WTC11 (cell line): ENCODE results near the gene FBXL7. TPM values are rescaled to one million over a fixed set of nuclear protein-coding genes. Genes with fewer than 3 reads are reported as not detected.

Experiments
- ATAC-seq: fragments of 200-7000 bp; cut with Tn5 transposase; 2 replicates; pipeline ENCODE4 v1.10.0; 2021; ENCODE audit warnings: mild to moderate bottlenecking, moderate library complexity
- CTCF ChIA-PET: fragments of 300-600 bp; sonication (Branson Sonifier 250); formaldehyde crosslinking; loops from one replicate; lab custom pipeline; 2021; ENCODE audit warnings: antibody characterized with exemption; lab: Charles Lee
- POLR2A ChIA-PET: fragments of 350-600 bp; sonication (Branson Sonifier 250); formaldehyde crosslinking; loops from one replicate; lab custom pipeline; 2021; ENCODE audit warnings: antibody characterized with exemption; lab: Charles Lee
- DNase-seq: peaks from one replicate; pipeline ENCODE4 v3.0.0; 2021; ENCODE audit warnings: low spot score
- H3K27ac Mint-ChIP-seq: 2 replicates; pipeline ENCODE4 v1.8.0; 2021; ENCODE audit warnings: mixed read lengths
- H3K27me3 Mint-ChIP-seq: 2 replicates; pipeline ENCODE4 v1.8.0; 2021; ENCODE audit warnings: low read depth, mild to moderate bottlenecking, moderate library complexity, mixed read lengths
- H3K36me3 Mint-ChIP-seq: 2 replicates; pipeline ENCODE4 v1.8.0; 2021; ENCODE audit warnings: mixed read lengths
- H3K4me1 Mint-ChIP-seq: 2 replicates; pipeline ENCODE4 v1.8.0; 2022; ENCODE audit warnings: mixed read lengths
- H3K4me3 Mint-ChIP-seq: 2 replicates; pipeline ENCODE4 v1.8.0; 2021; ENCODE audit warnings: mild to moderate bottlenecking, moderate library complexity, mixed read lengths
- H3K9me3 Mint-ChIP-seq: 2 replicates; pipeline ENCODE4 v1.8.0; 2021; ENCODE audit warnings: mixed read lengths
- ATF1 ChIP-seq: sonication (generic); formaldehyde crosslinking; IDR thresholded peaks from 2 replicates; pipeline ENCODE4 v1.8.1; 2023; ENCODE audit warnings: mild to moderate bottlenecking, moderate library complexity, missing genetic modification reagents
- ELF4 ChIP-seq: sonication (generic); formaldehyde crosslinking; IDR thresholded peaks from 2 replicates; pipeline ENCODE4 v1.8.1; 2022; ENCODE audit warnings: low read depth, mild to moderate bottlenecking, moderate library complexity, missing genetic modification reagents
- EMX1 ChIP-seq: fragments of 250-450 bp; sonication (Bioruptor Pico); IDR thresholded peaks from 2 replicates; pipeline ENCODE4 v1.8.0; 2021; ENCODE audit warnings: mild to moderate bottlenecking
- FOXP1 ChIP-seq: sonication (generic); formaldehyde crosslinking; IDR thresholded peaks from 2 replicates; pipeline ENCODE4 v1.8.0; 2022; ENCODE audit warnings: missing genetic modification reagents, mild to moderate bottlenecking, moderate library complexity, borderline replicate concordance
- GTF2I ChIP-seq: fragments of 250-450 bp; sonication (Bioruptor Pico); conservative IDR thresholded peaks from 2 replicates; pipeline ENCODE4 v1.4.0; 2021; ENCODE audit warnings: mild to moderate bottlenecking
- MYBL2 ChIP-seq: sonication (generic); formaldehyde crosslinking; IDR thresholded peaks from 2 replicates; pipeline ENCODE4 v1.8.1; 2023; ENCODE audit warnings: mild to moderate bottlenecking, moderate library complexity, missing genetic modification reagents
- NFYB ChIP-seq: sonication (generic); formaldehyde crosslinking; conservative IDR thresholded peaks from 2 replicates; pipeline ENCODE4 v1.8.0; 2022; ENCODE audit warnings: low read depth, missing genetic modification reagents
- OVOL2 ChIP-seq: fragments of 250-450 bp; sonication (Bioruptor Pico); IDR thresholded peaks from 2 replicates; pipeline ENCODE4 v1.9.0; 2021; ENCODE audit warnings: mild to moderate bottlenecking, borderline replicate concordance
- total RNA-seq: library from RNA; stranded (reverse); gene quantifications from 3 replicates; pipeline ENCODE4 v1.2.3, GENCODE V29; 2021
- TF ChIP-seq, protein P1 (sequence below): fragments of 250-450 bp; sonication (Bioruptor Pico); IDR thresholded peaks from 2 replicates; pipeline ENCODE4 v1.9.0; 2021; ENCODE audit warnings: moderate library complexity, mild to moderate bottlenecking, inconsistent platforms, borderline replicate concordance
- TF ChIP-seq, protein P2 (sequence below): fragments of 200-600 bp; IDR thresholded peaks from 2 replicates; pipeline ENCODE4 v1.8.0; 2022; ENCODE audit warnings: antibody characterized with exemption
- TF ChIP-seq, protein P3 (sequence below): sonication (generic); formaldehyde crosslinking; IDR thresholded peaks from 2 replicates; pipeline ENCODE4 v1.8.0; 2023; ENCODE audit warnings: missing genetic modification reagents, mild to moderate bottlenecking, borderline replicate concordance
- TF ChIP-seq, protein P4 (sequence below): sonication (generic); formaldehyde crosslinking; IDR thresholded peaks from 2 replicates; pipeline ENCODE4 v1.8.0; 2022; ENCODE audit warnings: missing genetic modification reagents
- TF ChIP-seq, protein P5 (sequence below): sonication (generic); formaldehyde crosslinking; conservative IDR thresholded peaks from 2 replicates; pipeline ENCODE4 v1.8.1; 2022; ENCODE audit warnings: mild to moderate bottlenecking, missing genetic modification reagents
- TF ChIP-seq, protein P6 (sequence below): sonication (generic); formaldehyde crosslinking; IDR thresholded peaks from 2 replicates; pipeline ENCODE4 v1.8.1; 2022; ENCODE audit warnings: low read depth, mild to moderate bottlenecking, moderate library complexity, missing genetic modification reagents, borderline replicate concordance
- TF ChIP-seq, protein P7 (sequence below): fragments of 250-450 bp; sonication (Bioruptor Pico); IDR thresholded peaks from 2 replicates; pipeline ENCODE4 v1.9.0; 2021; ENCODE audit warnings: mild to moderate bottlenecking, borderline replicate concordance

The FBXL7 gene
- total RNA-seq, 1 experiment from 2014 or later: 13.8 TPM

DNA sequence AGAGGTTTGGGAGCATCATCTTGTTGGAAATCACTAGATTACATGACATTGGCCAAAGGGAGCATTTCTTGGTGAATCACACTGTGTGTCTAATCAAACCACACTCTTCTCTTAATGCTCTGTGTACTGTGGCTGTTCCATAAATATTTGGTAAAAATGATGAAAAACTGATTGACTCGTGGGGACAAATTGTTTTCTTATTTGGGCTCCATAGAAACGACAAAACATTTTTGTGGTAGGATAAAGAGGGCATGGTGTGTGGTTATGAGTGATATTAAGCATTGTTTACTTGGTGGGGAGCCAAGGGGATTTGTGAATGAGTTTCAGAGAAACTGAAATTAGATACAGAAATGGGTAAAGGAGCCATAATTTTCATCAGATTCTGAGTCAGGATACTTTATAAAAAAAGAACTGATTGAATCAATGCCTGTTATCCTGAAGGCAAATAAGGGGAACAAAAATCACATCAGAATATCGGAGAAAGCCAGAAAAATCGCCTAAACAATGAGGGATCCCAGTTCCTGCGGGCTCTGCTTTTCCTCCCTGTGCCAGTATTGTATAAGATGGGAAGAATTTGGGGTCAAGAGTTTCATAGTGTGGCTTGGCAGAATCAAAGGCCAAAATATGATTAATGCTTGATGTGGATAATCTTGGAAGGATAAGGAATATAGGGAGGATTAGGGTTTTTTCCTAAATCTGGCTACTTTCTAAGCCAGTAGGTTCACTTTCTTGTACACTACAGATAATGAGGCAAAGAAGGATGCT is 33.3 kb downstream of the FBXL7 start:
- CTCF ChIA-PET: no interaction called here
- Mint-ChIP-seq H3K27ac (no peak overlapping the region), H3K9me3 (peaks cover 32% of the 10 kb centered on the region), H3K4me3 (no peak overlapping the region), H3K4me1 (peaks cover 14% of the 10 kb centered on the region), H3K27me3 (peaks cover 4% of the 10 kb centered on the region), H3K36me3 (peaks cover 33% of the 10 kb centered on the region)
- ATAC-seq (no peak), DNase-seq (no peak)
- TF ChIP-seq, protein P1, sequence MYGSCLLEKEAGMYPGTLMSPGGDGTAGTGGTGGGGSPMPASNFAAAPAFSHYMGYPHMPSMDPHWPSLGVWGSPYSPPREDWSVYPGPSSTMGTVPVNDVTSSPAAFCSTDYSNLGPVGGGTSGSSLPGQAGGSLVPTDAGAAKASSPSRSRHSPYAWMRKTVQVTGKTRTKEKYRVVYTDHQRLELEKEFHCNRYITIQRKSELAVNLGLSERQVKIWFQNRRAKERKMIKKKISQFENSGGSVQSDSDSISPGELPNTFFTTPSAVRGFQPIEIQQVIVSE (CRISPR knock-in tag): no peak
- TF ChIP-seq, protein P2, sequence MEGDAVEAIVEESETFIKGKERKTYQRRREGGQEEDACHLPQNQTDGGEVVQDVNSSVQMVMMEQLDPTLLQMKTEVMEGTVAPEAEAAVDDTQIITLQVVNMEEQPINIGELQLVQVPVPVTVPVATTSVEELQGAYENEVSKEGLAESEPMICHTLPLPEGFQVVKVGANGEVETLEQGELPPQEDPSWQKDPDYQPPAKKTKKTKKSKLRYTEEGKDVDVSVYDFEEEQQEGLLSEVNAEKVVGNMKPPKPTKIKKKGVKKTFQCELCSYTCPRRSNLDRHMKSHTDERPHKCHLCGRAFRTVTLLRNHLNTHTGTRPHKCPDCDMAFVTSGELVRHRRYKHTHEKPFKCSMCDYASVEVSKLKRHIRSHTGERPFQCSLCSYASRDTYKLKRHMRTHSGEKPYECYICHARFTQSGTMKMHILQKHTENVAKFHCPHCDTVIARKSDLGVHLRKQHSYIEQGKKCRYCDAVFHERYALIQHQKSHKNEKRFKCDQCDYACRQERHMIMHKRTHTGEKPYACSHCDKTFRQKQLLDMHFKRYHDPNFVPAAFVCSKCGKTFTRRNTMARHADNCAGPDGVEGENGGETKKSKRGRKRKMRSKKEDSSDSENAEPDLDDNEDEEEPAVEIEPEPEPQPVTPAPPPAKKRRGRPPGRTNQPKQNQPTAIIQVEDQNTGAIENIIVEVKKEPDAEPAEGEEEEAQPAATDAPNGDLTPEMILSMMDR: no peak
- no peak for TF ChIP-seq FOXP1 (CRISPR knock-in tag)
- TF ChIP-seq NFYB (CRISPR knock-in tag): no peak
- TF ChIP-seq, protein P3, sequence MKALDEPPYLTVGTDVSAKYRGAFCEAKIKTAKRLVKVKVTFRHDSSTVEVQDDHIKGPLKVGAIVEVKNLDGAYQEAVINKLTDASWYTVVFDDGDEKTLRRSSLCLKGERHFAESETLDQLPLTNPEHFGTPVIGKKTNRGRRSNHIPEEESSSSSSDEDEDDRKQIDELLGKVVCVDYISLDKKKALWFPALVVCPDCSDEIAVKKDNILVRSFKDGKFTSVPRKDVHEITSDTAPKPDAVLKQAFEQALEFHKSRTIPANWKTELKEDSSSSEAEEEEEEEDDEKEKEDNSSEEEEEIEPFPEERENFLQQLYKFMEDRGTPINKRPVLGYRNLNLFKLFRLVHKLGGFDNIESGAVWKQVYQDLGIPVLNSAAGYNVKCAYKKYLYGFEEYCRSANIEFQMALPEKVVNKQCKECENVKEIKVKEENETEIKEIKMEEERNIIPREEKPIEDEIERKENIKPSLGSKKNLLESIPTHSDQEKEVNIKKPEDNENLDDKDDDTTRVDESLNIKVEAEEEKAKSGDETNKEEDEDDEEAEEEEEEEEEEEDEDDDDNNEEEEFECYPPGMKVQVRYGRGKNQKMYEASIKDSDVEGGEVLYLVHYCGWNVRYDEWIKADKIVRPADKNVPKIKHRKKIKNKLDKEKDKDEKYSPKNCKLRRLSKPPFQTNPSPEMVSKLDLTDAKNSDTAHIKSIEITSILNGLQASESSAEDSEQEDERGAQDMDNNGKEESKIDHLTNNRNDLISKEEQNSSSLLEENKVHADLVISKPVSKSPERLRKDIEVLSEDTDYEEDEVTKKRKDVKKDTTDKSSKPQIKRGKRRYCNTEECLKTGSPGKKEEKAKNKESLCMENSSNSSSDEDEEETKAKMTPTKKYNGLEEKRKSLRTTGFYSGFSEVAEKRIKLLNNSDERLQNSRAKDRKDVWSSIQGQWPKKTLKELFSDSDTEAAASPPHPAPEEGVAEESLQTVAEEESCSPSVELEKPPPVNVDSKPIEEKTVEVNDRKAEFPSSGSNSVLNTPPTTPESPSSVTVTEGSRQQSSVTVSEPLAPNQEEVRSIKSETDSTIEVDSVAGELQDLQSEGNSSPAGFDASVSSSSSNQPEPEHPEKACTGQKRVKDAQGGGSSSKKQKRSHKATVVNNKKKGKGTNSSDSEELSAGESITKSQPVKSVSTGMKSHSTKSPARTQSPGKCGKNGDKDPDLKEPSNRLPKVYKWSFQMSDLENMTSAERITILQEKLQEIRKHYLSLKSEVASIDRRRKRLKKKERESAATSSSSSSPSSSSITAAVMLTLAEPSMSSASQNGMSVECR (CRISPR knock-in tag): no peak
- TF ChIP-seq ELF4 (CRISPR knock-in tag): no peak
- no peak for TF ChIP-seq EMX1 (CRISPR knock-in tag)
- TF ChIP-seq, protein P4, sequence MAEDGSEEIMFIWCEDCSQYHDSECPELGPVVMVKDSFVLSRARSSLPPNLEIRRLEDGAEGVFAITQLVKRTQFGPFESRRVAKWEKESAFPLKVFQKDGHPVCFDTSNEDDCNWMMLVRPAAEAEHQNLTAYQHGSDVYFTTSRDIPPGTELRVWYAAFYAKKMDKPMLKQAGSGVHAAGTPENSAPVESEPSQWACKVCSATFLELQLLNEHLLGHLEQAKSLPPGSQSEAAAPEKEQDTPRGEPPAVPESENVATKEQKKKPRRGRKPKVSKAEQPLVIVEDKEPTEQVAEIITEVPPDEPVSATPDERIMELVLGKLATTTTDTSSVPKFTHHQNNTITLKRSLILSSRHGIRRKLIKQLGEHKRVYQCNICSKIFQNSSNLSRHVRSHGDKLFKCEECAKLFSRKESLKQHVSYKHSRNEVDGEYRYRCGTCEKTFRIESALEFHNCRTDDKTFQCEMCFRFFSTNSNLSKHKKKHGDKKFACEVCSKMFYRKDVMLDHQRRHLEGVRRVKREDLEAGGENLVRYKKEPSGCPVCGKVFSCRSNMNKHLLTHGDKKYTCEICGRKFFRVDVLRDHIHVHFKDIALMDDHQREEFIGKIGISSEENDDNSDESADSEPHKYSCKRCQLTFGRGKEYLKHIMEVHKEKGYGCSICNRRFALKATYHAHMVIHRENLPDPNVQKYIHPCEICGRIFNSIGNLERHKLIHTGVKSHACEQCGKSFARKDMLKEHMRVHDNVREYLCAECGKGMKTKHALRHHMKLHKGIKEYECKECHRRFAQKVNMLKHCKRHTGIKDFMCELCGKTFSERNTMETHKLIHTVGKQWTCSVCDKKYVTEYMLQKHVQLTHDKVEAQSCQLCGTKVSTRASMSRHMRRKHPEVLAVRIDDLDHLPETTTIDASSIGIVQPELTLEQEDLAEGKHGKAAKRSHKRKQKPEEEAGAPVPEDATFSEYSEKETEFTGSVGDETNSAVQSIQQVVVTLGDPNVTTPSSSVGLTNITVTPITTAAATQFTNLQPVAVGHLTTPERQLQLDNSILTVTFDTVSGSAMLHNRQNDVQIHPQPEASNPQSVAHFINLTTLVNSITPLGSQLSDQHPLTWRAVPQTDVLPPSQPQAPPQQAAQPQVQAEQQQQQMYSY (CRISPR knock-in tag): no peak
- no peak for TF ChIP-seq OVOL2
- TF ChIP-seq ATF1: no peak
- TF ChIP-seq, protein P5, sequence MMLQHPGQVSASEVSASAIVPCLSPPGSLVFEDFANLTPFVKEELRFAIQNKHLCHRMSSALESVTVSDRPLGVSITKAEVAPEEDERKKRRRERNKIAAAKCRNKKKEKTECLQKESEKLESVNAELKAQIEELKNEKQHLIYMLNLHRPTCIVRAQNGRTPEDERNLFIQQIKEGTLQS: no peak
- TF ChIP-seq, protein P6, sequence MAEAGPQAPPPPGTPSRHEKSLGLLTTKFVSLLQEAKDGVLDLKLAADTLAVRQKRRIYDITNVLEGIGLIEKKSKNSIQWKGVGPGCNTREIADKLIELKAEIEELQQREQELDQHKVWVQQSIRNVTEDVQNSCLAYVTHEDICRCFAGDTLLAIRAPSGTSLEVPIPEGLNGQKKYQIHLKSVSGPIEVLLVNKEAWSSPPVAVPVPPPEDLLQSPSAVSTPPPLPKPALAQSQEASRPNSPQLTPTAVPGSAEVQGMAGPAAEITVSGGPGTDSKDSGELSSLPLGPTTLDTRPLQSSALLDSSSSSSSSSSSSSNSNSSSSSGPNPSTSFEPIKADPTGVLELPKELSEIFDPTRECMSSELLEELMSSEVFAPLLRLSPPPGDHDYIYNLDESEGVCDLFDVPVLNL: no peak
- TF ChIP-seq, protein P7, sequence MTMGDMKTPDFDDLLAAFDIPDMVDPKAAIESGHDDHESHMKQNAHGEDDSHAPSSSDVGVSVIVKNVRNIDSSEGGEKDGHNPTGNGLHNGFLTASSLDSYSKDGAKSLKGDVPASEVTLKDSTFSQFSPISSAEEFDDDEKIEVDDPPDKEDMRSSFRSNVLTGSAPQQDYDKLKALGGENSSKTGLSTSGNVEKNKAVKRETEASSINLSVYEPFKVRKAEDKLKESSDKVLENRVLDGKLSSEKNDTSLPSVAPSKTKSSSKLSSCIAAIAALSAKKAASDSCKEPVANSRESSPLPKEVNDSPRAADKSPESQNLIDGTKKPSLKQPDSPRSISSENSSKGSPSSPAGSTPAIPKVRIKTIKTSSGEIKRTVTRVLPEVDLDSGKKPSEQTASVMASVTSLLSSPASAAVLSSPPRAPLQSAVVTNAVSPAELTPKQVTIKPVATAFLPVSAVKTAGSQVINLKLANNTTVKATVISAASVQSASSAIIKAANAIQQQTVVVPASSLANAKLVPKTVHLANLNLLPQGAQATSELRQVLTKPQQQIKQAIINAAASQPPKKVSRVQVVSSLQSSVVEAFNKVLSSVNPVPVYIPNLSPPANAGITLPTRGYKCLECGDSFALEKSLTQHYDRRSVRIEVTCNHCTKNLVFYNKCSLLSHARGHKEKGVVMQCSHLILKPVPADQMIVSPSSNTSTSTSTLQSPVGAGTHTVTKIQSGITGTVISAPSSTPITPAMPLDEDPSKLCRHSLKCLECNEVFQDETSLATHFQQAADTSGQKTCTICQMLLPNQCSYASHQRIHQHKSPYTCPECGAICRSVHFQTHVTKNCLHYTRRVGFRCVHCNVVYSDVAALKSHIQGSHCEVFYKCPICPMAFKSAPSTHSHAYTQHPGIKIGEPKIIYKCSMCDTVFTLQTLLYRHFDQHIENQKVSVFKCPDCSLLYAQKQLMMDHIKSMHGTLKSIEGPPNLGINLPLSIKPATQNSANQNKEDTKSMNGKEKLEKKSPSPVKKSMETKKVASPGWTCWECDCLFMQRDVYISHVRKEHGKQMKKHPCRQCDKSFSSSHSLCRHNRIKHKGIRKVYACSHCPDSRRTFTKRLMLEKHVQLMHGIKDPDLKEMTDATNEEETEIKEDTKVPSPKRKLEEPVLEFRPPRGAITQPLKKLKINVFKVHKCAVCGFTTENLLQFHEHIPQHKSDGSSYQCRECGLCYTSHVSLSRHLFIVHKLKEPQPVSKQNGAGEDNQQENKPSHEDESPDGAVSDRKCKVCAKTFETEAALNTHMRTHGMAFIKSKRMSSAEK: no peak
- no peak for TF ChIP-seq GTF2I
- no peak for TF ChIP-seq MYBL2 (CRISPR knock-in tag)
- POLR2A ChIA-PET: no interaction called here
